Right lobe of liver (tissue), 4 donors: ENCODE data around the gene GRK1.

Experiments used
- CTCF ChIP-seq, 4 donors: fragments of 200-600 bp in 3 of 4; fragments of 450-650 bp in 1 of 4; IDR thresholded peaks; one replicate each; pipeline versions ENCODE4 v1.5.1 to v1.8.0; 2016 to 2022; ENCODE audit warnings: antibody characterized with exemption in 4 of 4, mild to moderate bottlenecking in 2 of 4
- POLR2A ChIP-seq: fragments of 450-650 bp; IDR thresholded peaks from one replicate; pipeline ENCODE4 v1.6.1; 2017; ENCODE audit warnings: antibody characterized with exemption, mild to moderate bottlenecking
- donor health status: DM: no; HTN: no; CAD: no.
- donor health status: DM: no; HTN: no; CAD: no.
- donor health status: DM: no; HTN: yes; CAD: no.

GRCh38 chr13:113734826-113735125, 67.8 kb downstream of the GRK1 start:
- TF ChIP-seq CTCF (IDR thresholded peaks at IDR 0.05) (no peak), POLR2A (no peak)
